Muscle of leg (tissue), 11 donors: ENCODE data around the gene FOXK2. TPM values are rescaled to one million over a fixed set of nuclear protein-coding genes. Genes with fewer than 3 reads are reported as not detected.
"Not testable (repeated sequence)": the region's sequence is repeated elsewhere in the genome, so short reads cannot be mapped to it uniquely, and the experiment has no call there.

Experiments
- DNase-seq: peaks from one replicate; pipeline ENCODE4 v3.0.0; 2013
- H3K27ac ChIP-seq: one replicate; pipeline ENCODE4 v1.5.1; 2013; ENCODE audit warnings: mild to moderate bottlenecking, low read length, control low read depth
- H3K27me3 ChIP-seq: one replicate; pipeline ENCODE4 v1.6.1; 2013; ENCODE audit warnings: low read length; ENCODE audit not compliant: control insufficient read depth, insufficient read depth
- H3K36me3 ChIP-seq: one replicate; pipeline ENCODE4 v1.6.1; 2013; ENCODE audit warnings: low read length; ENCODE audit not compliant: control insufficient read depth, insufficient read depth
- H3K4me1 ChIP-seq: one replicate; pipeline ENCODE4 v1.6.1; 2013; ENCODE audit warnings: low read length; ENCODE audit not compliant: control insufficient read depth, insufficient read depth
- H3K4me3 ChIP-seq: one replicate; pipeline ENCODE4 v1.5.1; 2013; ENCODE audit warnings: low read length, control low read depth
- H3K9me3 ChIP-seq: replicated peaks from 2 replicates; pipeline ENCODE4 v1.6.1; 2013; ENCODE audit warnings: low read depth, low read length; ENCODE audit not compliant: control insufficient read depth
- WGBS: methylation state at CpG from one replicate; pipeline ENCODE4 v1.1.5; 2013; ENCODE audit warnings: missing lambda C conversion rate; ENCODE audit not compliant: insufficient coverage; 5-methylcytosine and 5-hydroxymethylcytosine counted together
- polyA plus RNA-seq, 8 donors: library from polyadenylated mRNA; unstranded; fragments of 120-200 nt; gene quantifications; one replicate each; pipeline versions ENCODE4 v1.2.1 to v1.2.3, GENCODE V29; 2013; ENCODE audit warnings: inconsistent platforms in 1 of 8, low replicate concordance in 1 of 8; ENCODE audit not compliant: insufficient read length in 8 of 8, insufficient read depth in 1 of 8
- total RNA-seq: library from RNA; stranded (reverse); fragments of 120-200 nt; gene quantifications from one replicate; pipeline ENCODE4 v1.2.4, GENCODE V29; 2013

FOXK2 gene
- total and polyA plus RNA-seq, 9 donors = 31.8 to 47.3 (median 38.3) TPM

DNA sequence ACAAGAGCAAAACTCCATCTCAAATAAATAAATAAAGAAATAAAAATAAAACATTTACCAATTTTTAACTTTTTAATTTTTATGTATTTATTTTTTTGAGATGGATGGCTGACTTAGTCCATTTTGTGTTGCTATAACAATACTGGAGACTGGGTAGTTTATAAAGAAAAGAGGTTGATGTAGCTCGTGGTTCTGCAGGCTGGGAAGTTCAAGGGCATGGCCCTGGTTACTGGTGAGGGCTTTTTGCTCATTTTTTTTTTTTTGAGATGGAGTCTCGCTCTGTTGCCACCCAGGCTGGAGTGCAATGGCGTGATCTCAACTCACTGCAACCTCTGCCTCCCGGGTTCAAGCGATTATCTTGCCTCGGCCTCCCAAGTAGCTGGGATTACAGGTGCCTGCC, 14.2 kb upstream of the FOXK2 start:
- H3K27ac ChIP-seq = no peak overlapping the region
- H3K36me3 ChIP-seq = no peaks in the 10 kb centered on the region
- no peaks in the 10 kb centered on the region for H3K9me3 ChIP-seq
- no peaks in the 10 kb centered on the region for H3K27me3 ChIP-seq
- H3K4me1 ChIP-seq = no peaks in the 10 kb centered on the region
- DNase-seq = no peak
- H3K4me3 ChIP-seq = no peak overlapping the region
- 93% methylated on average over 3 of the region's 6 CpGs for WGBS

- not testable (repeated sequence) for H3K9me3 ChIP-seq, H3K27me3 ChIP-seq, H3K4me1 ChIP-seq, H3K27ac ChIP-seq, DNase-seq, H3K4me3 ChIP-seq, H3K36me3 ChIP-seq
- no CpG with 5 or more reads among the region's 7 CpGs for WGBS
Observed at GRCh38 chr17:82506402-82506801, 13.1 kb upstream of the FOXK2 start.

DNA sequence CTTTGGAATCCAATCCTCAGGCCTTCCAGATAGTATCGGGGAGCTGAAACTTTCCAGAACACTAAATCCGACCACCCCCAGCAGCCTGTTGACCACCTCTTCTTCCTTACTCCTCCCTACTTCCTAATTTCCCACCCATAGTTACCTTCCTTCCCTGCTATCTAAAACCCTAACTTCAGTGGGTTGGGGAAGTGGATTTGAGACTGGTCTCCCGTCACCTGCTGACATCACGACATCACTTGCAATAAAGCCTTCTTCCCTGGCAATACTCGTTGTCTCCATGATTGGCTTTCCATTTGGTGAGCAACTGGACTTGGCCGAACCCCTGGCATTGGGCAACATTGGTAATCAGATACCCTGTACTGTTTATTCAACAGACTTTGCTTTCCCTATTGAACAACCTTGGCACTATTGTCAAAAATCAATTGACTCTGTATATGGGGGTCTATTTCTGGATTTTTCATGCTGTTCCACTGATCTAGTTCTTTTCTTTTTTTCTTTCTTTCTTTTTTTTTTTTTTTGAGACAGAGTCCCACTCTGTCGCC, 11.8 kb upstream of the FOXK2 start:
- H3K4me1 ChIP-seq = no peaks in the 10 kb centered on the region
- H3K4me3 ChIP-seq = no peak overlapping the region
- no peaks in the 10 kb centered on the region for H3K9me3 ChIP-seq
- H3K27ac ChIP-seq = no peak overlapping the region
- H3K36me3 ChIP-seq = no peaks in the 10 kb centered on the region
- H3K27me3 ChIP-seq = no peaks in the 10 kb centered on the region
- no peak for DNase-seq
- WGBS = 92% methylated on average over 4 of the region's 7 CpGs

DNA sequence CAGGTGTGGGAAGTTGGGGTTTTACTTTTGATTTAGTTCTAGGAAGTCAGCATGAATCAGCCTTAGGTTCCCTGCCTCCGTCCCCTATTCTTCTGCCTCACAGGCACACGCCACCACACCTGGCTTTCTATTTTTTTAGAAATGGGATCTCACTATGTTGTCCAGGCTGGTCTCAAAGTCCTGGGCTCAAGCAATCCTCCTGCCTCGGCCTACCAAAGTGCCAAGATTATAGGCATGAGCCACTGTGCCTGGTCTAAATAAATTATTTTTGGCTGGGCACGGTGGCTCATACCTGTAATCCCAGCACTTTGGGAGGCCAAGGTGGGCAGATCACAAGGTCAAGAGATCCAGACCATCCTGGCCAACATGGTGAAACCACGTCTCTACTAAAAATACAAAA, 7.9 kb upstream of the FOXK2 start:
- not testable (repeated sequence) for H3K27ac ChIP-seq, H3K27me3 ChIP-seq, H3K4me3 ChIP-seq, DNase-seq, H3K4me1 ChIP-seq, H3K9me3 ChIP-seq, H3K36me3 ChIP-seq
- WGBS = 80% methylated on average over 4 of the region's 5 CpGs

GRCh38 chr17:82513864-82514263, 5.7 kb upstream of the FOXK2 start:
- H3K9me3 ChIP-seq, DNase-seq, H3K36me3 ChIP-seq, H3K27me3 ChIP-seq, H3K27ac ChIP-seq, H3K4me1 ChIP-seq, H3K4me3 ChIP-seq: not testable (repeated sequence)
- WGBS = 95% methylated on average over 3 of the region's 10 CpGs

DNA sequence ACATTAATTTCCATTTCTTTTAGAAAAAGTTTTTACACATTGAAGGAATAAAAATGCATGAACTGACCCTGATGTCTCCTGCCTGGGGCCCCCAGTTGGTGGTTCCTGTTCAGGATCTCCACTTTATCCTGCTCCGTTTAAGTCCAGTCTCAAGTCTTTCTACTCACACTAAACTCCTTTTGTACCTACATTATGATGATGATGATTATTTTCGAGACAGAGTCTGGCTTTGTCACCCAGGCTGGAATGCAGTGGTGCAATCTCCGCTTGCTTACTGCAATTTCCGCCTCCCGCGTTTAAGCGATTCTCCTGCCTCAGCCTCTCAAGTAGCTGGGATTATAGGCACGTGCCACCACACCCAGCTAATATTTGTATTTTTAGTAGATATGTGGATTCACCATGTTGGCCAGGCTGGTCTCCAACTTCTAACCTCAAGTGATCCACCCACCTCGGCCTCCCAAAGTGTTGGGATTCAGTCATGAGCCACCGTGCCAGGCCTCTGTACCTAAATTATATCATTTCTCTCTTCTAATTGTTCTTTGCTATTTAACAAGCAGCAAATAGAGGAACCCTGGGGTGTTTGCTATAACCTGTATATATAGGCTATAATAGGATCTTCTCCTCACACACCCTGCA, 2.2 kb upstream of the FOXK2 start:
- Histone ChIP-seq H3K36me3 (no peaks in the 10 kb centered on the region), H3K27me3 (no peaks in the 10 kb centered on the region), H3K4me1 (peaks cover 9% of the 10 kb centered on the region), H3K9me3 (no peaks in the 10 kb centered on the region), H3K4me3 (no peak overlapping the region), H3K27ac (no peak overlapping the region)
- no peak for DNase-seq
- WGBS = no CpG with 5 or more reads among the region's 10 CpGs

GRCh38 chr17:82519971-82520903, 705 bp downstream of the FOXK2 start:
- peak; percentile 69 for DNase-seq
- WGBS = under 1% methylated on average over 90 of the region's 94 CpGs
- Histone ChIP-seq H3K9me3 (no peaks in the 10 kb centered on the region), H3K27me3 (no peaks in the 10 kb centered on the region), H3K4me1 (peaks cover 18% of the 10 kb centered on the region), H3K27ac (peak overlapping the region; percentile 84), H3K36me3 (no peaks in the 10 kb centered on the region), H3K4me3 (peak overlapping the region; percentile 69)

GRCh38 chr17:82524540-82524939, 5.0 kb downstream of the FOXK2 start:
- Histone ChIP-seq H3K36me3 (no peaks in the 10 kb centered on the region), H3K4me1 (peaks cover 37% of the 10 kb centered on the region), H3K9me3 (no peaks in the 10 kb centered on the region), H3K4me3 (no peak overlapping the region), H3K27me3 (no peaks in the 10 kb centered on the region), H3K27ac (peak overlapping the region; percentile 42)
- 56% methylated on average over 4 of the region's 4 CpGs for WGBS
- DNase-seq = no peak

DNA sequence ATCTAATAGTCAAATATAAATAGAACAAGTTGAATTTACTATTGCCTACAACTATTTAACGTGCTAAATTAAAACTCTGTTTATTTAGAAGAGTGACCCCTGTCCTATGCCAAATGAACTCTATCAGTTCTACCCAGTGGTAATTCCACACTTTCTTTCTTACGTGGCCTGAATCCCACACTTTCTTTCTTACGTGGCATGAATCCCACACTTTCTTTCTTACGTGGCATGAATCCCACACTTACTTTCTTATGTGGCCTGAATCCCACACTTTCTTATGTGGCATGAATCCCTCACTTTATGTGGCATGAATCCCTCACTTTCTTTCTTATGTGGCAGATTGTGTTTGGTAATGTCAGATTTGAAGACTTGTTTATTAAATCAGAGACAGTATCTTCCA, 6.2 kb downstream of the FOXK2 start:
- WGBS = 72% methylated on average over 3 of the region's 4 CpGs
- H3K27ac ChIP-seq = no peak overlapping the region
- no peak overlapping the region for H3K4me3 ChIP-seq
- H3K36me3 ChIP-seq = no peaks in the 10 kb centered on the region
- H3K4me1 ChIP-seq = peaks cover 37% of the 10 kb centered on the region
- DNase-seq = no peak
- H3K9me3 ChIP-seq = no peaks in the 10 kb centered on the region
- no peaks in the 10 kb centered on the region for H3K27me3 ChIP-seq

GRCh38 chr17:82527898-82528297, 8.4 kb downstream of the FOXK2 start:
- DNase-seq = peak; percentile 90
- WGBS = 59% methylated on average over 7 of the region's 8 CpGs
- Histone ChIP-seq H3K9me3 (no peaks in the 10 kb centered on the region), H3K4me1 (peaks cover 35% of the 10 kb centered on the region), H3K36me3 (no peaks in the 10 kb centered on the region), H3K27ac (peak overlapping the region; percentile 45), H3K27me3 (no peaks in the 10 kb centered on the region), H3K4me3 (no peak overlapping the region)
